IMR-90 (cell line): Measurements from ENCODE around the gene FPR3. TPM values are rescaled to one million over a fixed set of nuclear protein-coding genes. Genes with fewer than 3 reads are reported as not detected.

ENCODE experiments used
- ATAC-seq: fragments of 200-7000 bp; cut with Tn5 transposase; 2 replicates; pipeline ENCODE4 v1.9.1; 2020; ENCODE audit warnings: low read depth, mild to moderate bottlenecking, moderate library complexity
- BruUV-seq: library from RNA; stranded (reverse); fragments of 400-500 nt; replicated peaks from 2 replicates; lab custom pipeline; 2021; lab: Mats Ljungman, UMichigan
- CTCF ChIA-PET: fragments of 300-600 bp; formaldehyde crosslinking; extraction: SDS; loops from one replicate; lab custom pipeline; 2021; ENCODE audit warnings: antibody characterized with exemption; lab: Yijun Ruan, JAX
- POLR2A ChIA-PET: fragments of 300-600 bp; sonication (Branson Sonifier 250); formaldehyde crosslinking; loops from one replicate; lab custom pipeline; 2022; ENCODE audit warnings: antibody characterized with exemption; ENCODE audit not compliant: unreplicated experiment; lab: Charles Lee
- DNase-seq: peaks from one replicate; pipeline ENCODE4 v3.0.0; 2013
- H2AFZ ChIP-seq: replicated peaks from 2 replicates; pipeline ENCODE3; 2013; ENCODE audit warnings: low read length, mild to moderate bottlenecking; ENCODE audit not compliant: poor library complexity
- H2AK5ac ChIP-seq: 2 replicates; pipeline ENCODE4 v1.6.1; 2013; ENCODE audit warnings: low read depth, low read length, inconsistent platforms
- H2AK9ac ChIP-seq: replicated peaks from 2 replicates; pipeline ENCODE3; 2013; ENCODE audit warnings: mild to moderate bottlenecking, low read depth, low read length, moderate library complexity; ENCODE audit not compliant: poor library complexity
- H2BK120ac ChIP-seq: 2 replicates; pipeline ENCODE4 v1.6.1; 2013; ENCODE audit warnings: low read depth, low read length, inconsistent platforms
- H2BK15ac ChIP-seq: 3 replicates; pipeline ENCODE4 v1.6.1; 2013; ENCODE audit warnings: low read depth, low read length, inconsistent platforms
- H2BK20ac ChIP-seq: 2 replicates; pipeline ENCODE4 v1.6.1; 2013; ENCODE audit warnings: low read depth, mild to moderate bottlenecking, inconsistent platforms, low read length, moderate library complexity
- H2BK5ac ChIP-seq: 2 replicates; pipeline ENCODE4 v1.6.1; 2013; ENCODE audit warnings: mild to moderate bottlenecking, low read depth, low read length, inconsistent platforms; ENCODE audit not compliant: poor library complexity, severe bottlenecking
- H3K14ac ChIP-seq: replicated peaks from 2 replicates; pipeline ENCODE4 v1.6.1; 2013; ENCODE audit warnings: low read depth, low read length, inconsistent platforms
- H3K18ac ChIP-seq: 2 replicates; pipeline ENCODE4 v1.6.1; 2013; ENCODE audit warnings: low read depth, low read length, control low read depth
- H3K23ac ChIP-seq: 2 replicates; pipeline ENCODE4 v1.6.1; 2013; ENCODE audit warnings: low read depth, low read length, inconsistent platforms
- H3K27ac ChIP-seq: 2 replicates; pipeline ENCODE4 v1.5.1; 2013; ENCODE audit warnings: mild to moderate bottlenecking, control low read depth, low read length; ENCODE audit not compliant: insufficient read depth
- H3K27me3 ChIP-seq: 2 replicates; pipeline ENCODE4 v1.6.1; 2013; ENCODE audit warnings: low read length; ENCODE audit not compliant: control insufficient read depth, insufficient read depth
- H3K36me3 ChIP-seq: 2 replicates; pipeline ENCODE4 v1.6.1; 2013; ENCODE audit warnings: low read length, mixed read lengths; ENCODE audit not compliant: control insufficient read depth, insufficient read depth
- H3K4ac ChIP-seq: 2 replicates; pipeline ENCODE4 v1.6.1; 2013; ENCODE audit warnings: low read depth, low read length, inconsistent platforms
- H3K4me1 ChIP-seq: 2 replicates; pipeline ENCODE4 v1.6.1; 2013; ENCODE audit warnings: low read length, mixed read lengths; ENCODE audit not compliant: control insufficient read depth, insufficient read depth
- H3K4me2 ChIP-seq: 2 replicates; pipeline ENCODE4 v1.6.1; 2013; ENCODE audit warnings: low read depth, mild to moderate bottlenecking, control low read depth, low read length, moderate library complexity
- H3K4me3 ChIP-seq: 2 replicates; pipeline ENCODE4 v1.5.1; 2013; ENCODE audit warnings: low read depth, mild to moderate bottlenecking, control low read depth, low read length, moderate library complexity; ENCODE audit not compliant: insufficient read depth
- H3K56ac ChIP-seq: 2 replicates; pipeline ENCODE4 v1.6.1; 2013; ENCODE audit warnings: low read length, inconsistent platforms; ENCODE audit not compliant: insufficient read depth; ENCODE audit errors: extremely low read depth
- H3K79me1 ChIP-seq, 2 experiments: 2 replicates each; pipeline ENCODE4 v1.6.1; 2013; ENCODE audit warnings: low read length in 2 of 2, inconsistent platforms in 1 of 2, low read depth in 1 of 2
- H3K9ac ChIP-seq: 2 replicates; pipeline ENCODE4 v1.6.1; 2013; ENCODE audit warnings: low read depth, low read length, control low read depth
- H3K9me1 ChIP-seq: 2 replicates; pipeline ENCODE4 v1.6.1; 2013; ENCODE audit warnings: low read length, inconsistent platforms; ENCODE audit not compliant: insufficient read depth
- H3K9me3 ChIP-seq: 2 replicates; pipeline ENCODE4 v1.6.1; 2013; ENCODE audit warnings: low read length; ENCODE audit not compliant: control insufficient read depth, insufficient read depth
- H4K20me1 ChIP-seq: 2 replicates; pipeline ENCODE4 v1.6.1; 2013; ENCODE audit warnings: low read length, inconsistent platforms; ENCODE audit not compliant: insufficient read depth
- H4K5ac ChIP-seq: 2 replicates; pipeline ENCODE4 v1.6.1; 2013; ENCODE audit warnings: mild to moderate bottlenecking, low read depth, low read length, control low read depth
- H4K8ac ChIP-seq, 2 experiments: 2 replicates each; pipeline ENCODE4 v1.6.1; 2013; ENCODE audit warnings: low read depth in 2 of 2, low read length in 2 of 2, control low read depth in 1 of 2, inconsistent platforms in 1 of 2
- H4K91ac ChIP-seq: 2 replicates; pipeline ENCODE4 v1.6.1; 2013; ENCODE audit warnings: low read depth, low read length, inconsistent platforms; ENCODE audit not compliant: insufficient read depth
- BHLHE40 ChIP-seq: fragments of 150-350 bp; IDR thresholded peaks from 2 replicates; pipeline ENCODE4 v1.6.1; 2016; ENCODE audit warnings: mild to moderate bottlenecking, low read depth, low read length
- CEBPB ChIP-seq: IDR thresholded peaks from 2 replicates; pipeline ENCODE4 v1.6.1; 2012; ENCODE audit warnings: low read depth, low read length, improper control_type of control experiment
- CHD1 ChIP-seq: IDR thresholded peaks from 2 replicates; pipeline ENCODE4 v1.6.1; 2012; ENCODE audit warnings: low read depth, low read length, improper control_type of control experiment
- FOS ChIP-seq: fragments of 150-350 bp; IDR thresholded peaks from 2 replicates; pipeline ENCODE4 v1.6.1; 2016; ENCODE audit warnings: low read depth, low read length
- MAFK ChIP-seq: IDR thresholded peaks from 2 replicates; pipeline ENCODE4 v1.6.1; 2012; ENCODE audit warnings: low read depth, low read length, improper control_type of control experiment
- MAZ ChIP-seq: IDR thresholded peaks from 2 replicates; pipeline ENCODE4 v1.6.1; 2012; ENCODE audit warnings: low read depth, mild to moderate bottlenecking, low read length, improper control_type of control experiment, moderate library complexity, borderline replicate concordance
- MXI1 ChIP-seq: IDR thresholded peaks from 2 replicates; pipeline ENCODE4 v1.6.1; 2012; ENCODE audit warnings: low read depth, mild to moderate bottlenecking, low read length, moderate library complexity, borderline replicate concordance
- NFE2L2 ChIP-seq: fragments of 150-350 bp; IDR thresholded peaks from 2 replicates; pipeline ENCODE4 v1.6.1; 2016; ENCODE audit warnings: low read depth, mild to moderate bottlenecking, low read length
- POLR2A ChIP-seq: IDR thresholded peaks from 2 replicates; pipeline ENCODE4 v1.6.1; 2012; ENCODE audit warnings: mild to moderate bottlenecking, low read depth, low read length
- RAD21 ChIP-seq: IDR thresholded peaks from 2 replicates; pipeline ENCODE4 v1.6.1; 2012; ENCODE audit warnings: low read length, improper control_type of control experiment
- RCOR1 ChIP-seq: IDR thresholded peaks from 2 replicates; pipeline ENCODE4 v1.6.1; 2012; ENCODE audit warnings: mild to moderate bottlenecking, low read length, improper control_type of control experiment; ENCODE audit not compliant: insufficient replicate concordance
- RFX5 ChIP-seq: IDR thresholded peaks from 2 replicates; pipeline ENCODE4 v1.8.0; 2012; ENCODE audit warnings: low read depth, mild to moderate bottlenecking, low read length, moderate library complexity
- SMC3 ChIP-seq: fragments of 150-350 bp; IDR thresholded peaks from 2 replicates; pipeline ENCODE4 v1.6.1; 2016; ENCODE audit warnings: low read depth, mild to moderate bottlenecking, antibody characterized with exemption, low read length, moderate library complexity
- dilution Hi-C: fragments of 300-500 bp; cut with HindIII; formaldehyde crosslinking; loops from one replicate; pipeline ENCODE4 v1.14.3; 2018; ENCODE audit warnings: low sequenced_read_pairs; ENCODE audit not compliant: unreplicated experiment
- in situ Hi-C: fragments of 300-500 bp; cut with MboI; formaldehyde crosslinking; loops from 3 replicates; pipeline ENCODE4 v1.14.3; 2019; ENCODE audit warnings: low sequenced_read_pairs, inconsistent platforms, mixed read lengths
- intact Hi-C: fragments of 100-400 bp; cut with micrococcal nuclease; formaldehyde crosslinking; loops from 2 replicates; pipeline ENCODE4 v1.10.0; 2022
- polyA plus RNA-seq, 3 experiments: library from polyadenylated mRNA; depleted of rRNA; stranded (reverse); fragments of >200 nt; gene quantifications; 2 replicates each; pipeline ENCODE4 v1.2.3, GENCODE V29; 2012; ENCODE audit warnings: low replicate concordance in 1 of 3
- total RNA-seq: library from RNA; depleted of rRNA; stranded (reverse); fragments of >200 nt; gene quantifications from 2 replicates; pipeline ENCODE4 v1.2.3, GENCODE V29; 2012
- TF ChIP-seq, protein P1 (sequence below): conservative IDR thresholded peaks from 2 replicates; pipeline ENCODE4 v1.5.1; 2012; ENCODE audit warnings: mild to moderate bottlenecking, low read depth, low read length, improper control_type of control experiment
- TF ChIP-seq, protein P2 (sequence below): fragments of 150-350 bp; IDR thresholded peaks from 2 replicates; pipeline ENCODE4 v1.6.1; 2017; ENCODE audit warnings: mild to moderate bottlenecking, antibody characterized with exemption, low read length, low read depth
- TF ChIP-seq, protein P3 (sequence below): fragments of 150-350 bp; IDR thresholded peaks from 2 replicates; pipeline ENCODE4 v1.6.1; 2016; ENCODE audit warnings: low read depth, mild to moderate bottlenecking, low read length, moderate library complexity, borderline replicate concordance

Gene FPR3
- total and polyA plus RNA-seq, 2 of the 4 experiments (the other 2 are of a cell fraction), result not detected

DNA sequence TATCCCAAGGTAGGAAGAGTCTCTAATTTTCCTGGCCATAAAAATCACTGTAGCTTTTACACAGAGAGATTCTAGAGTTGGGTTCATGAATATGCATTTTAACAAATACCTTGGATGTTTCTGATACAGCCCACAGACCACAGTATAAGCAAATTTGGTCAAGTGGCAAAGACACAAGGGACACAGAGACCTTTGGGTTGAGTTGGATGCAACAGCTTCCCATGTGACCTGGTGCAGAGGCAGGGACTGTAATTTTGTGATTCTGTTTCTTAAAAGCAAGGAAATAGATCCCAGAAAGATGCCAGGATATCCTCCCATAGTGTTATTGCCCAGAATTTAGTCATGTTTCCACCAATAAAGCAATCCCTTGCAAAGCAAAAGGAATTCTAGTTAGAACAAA, 27.0 kb downstream of the FPR3 start:
- no peak overlapping the region for H2BK20ac ChIP-seq
- H3K4me1 ChIP-seq, result no peaks in the 10 kb centered on the region
- ChIA-PET CTCF (no interaction called here), POLR2A (no interaction called here)
- intact Hi-C loops, result no loop called here
- BruUV-seq, result no TSS peak
- dilution Hi-C loops, result no loop called here
- H3K23ac ChIP-seq, result no peak overlapping the region
- no peak overlapping the region for H2BK120ac ChIP-seq
- H4K20me1 ChIP-seq, result no peaks in the 10 kb centered on the region
- peaks cover 13% of the 10 kb centered on the region; the same call in 1 of the 2 replicates for H3K9me3 ChIP-seq
- no peak overlapping the region for H3K14ac ChIP-seq
- H3K79me1 ChIP-seq, result no peaks in the 10 kb centered on the region
- H4K5ac ChIP-seq, result no peak overlapping the region
- no peak overlapping the region for H3K4me2 ChIP-seq
- no peak overlapping the region for H2BK15ac ChIP-seq
- no peak overlapping the region for H2AFZ ChIP-seq
- DNase-seq (no peak), ATAC-seq (no peak)
- no peak overlapping the region for H3K4ac ChIP-seq
- no peak overlapping the region for H3K9ac ChIP-seq
- no peaks in the 10 kb centered on the region for H3K27me3 ChIP-seq
- no peak overlapping the region for H2BK5ac ChIP-seq
- H3K18ac ChIP-seq, result no peak overlapping the region
- H2AK5ac ChIP-seq, result no peak overlapping the region
- H3K36me3 ChIP-seq, result no peaks in the 10 kb centered on the region
- no peak overlapping the region for H4K8ac ChIP-seq
- H3K9me1 ChIP-seq, result no peaks in the 10 kb centered on the region
- no peak overlapping the region for H4K91ac ChIP-seq
- H3K27ac ChIP-seq, result no peak overlapping the region
- in situ Hi-C loops, result no loop called here
- no peak for TF ChIP-seq SMC3
- TF ChIP-seq MXI1, result no peak
- TF ChIP-seq MAZ, result no peak
- no peak for TF ChIP-seq BHLHE40
- TF ChIP-seq, protein P1, sequence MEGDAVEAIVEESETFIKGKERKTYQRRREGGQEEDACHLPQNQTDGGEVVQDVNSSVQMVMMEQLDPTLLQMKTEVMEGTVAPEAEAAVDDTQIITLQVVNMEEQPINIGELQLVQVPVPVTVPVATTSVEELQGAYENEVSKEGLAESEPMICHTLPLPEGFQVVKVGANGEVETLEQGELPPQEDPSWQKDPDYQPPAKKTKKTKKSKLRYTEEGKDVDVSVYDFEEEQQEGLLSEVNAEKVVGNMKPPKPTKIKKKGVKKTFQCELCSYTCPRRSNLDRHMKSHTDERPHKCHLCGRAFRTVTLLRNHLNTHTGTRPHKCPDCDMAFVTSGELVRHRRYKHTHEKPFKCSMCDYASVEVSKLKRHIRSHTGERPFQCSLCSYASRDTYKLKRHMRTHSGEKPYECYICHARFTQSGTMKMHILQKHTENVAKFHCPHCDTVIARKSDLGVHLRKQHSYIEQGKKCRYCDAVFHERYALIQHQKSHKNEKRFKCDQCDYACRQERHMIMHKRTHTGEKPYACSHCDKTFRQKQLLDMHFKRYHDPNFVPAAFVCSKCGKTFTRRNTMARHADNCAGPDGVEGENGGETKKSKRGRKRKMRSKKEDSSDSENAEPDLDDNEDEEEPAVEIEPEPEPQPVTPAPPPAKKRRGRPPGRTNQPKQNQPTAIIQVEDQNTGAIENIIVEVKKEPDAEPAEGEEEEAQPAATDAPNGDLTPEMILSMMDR, result no peak
- TF ChIP-seq NFE2L2, result no peak
- TF ChIP-seq RCOR1, result no peak
- no peak for TF ChIP-seq CHD1
- TF ChIP-seq, protein P2, sequence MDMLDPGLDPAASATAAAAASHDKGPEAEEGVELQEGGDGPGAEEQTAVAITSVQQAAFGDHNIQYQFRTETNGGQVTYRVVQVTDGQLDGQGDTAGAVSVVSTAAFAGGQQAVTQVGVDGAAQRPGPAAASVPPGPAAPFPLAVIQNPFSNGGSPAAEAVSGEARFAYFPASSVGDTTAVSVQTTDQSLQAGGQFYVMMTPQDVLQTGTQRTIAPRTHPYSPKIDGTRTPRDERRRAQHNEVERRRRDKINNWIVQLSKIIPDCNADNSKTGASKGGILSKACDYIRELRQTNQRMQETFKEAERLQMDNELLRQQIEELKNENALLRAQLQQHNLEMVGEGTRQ, result no peak
- no peak for TF ChIP-seq FOS
- no peak for TF ChIP-seq MAFK
- TF ChIP-seq, protein P3, sequence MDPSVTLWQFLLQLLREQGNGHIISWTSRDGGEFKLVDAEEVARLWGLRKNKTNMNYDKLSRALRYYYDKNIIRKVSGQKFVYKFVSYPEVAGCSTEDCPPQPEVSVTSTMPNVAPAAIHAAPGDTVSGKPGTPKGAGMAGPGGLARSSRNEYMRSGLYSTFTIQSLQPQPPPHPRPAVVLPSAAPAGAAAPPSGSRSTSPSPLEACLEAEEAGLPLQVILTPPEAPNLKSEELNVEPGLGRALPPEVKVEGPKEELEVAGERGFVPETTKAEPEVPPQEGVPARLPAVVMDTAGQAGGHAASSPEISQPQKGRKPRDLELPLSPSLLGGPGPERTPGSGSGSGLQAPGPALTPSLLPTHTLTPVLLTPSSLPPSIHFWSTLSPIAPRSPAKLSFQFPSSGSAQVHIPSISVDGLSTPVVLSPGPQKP, result no peak
- no peak for TF ChIP-seq RFX5
- TF ChIP-seq POLR2A, result no peak
- TF ChIP-seq CEBPB, result no peak
- TF ChIP-seq RAD21, result no peak
- no peak overlapping the region for H2AK9ac ChIP-seq
- no peak overlapping the region for H3K4me3 ChIP-seq
- no peak overlapping the region for H3K56ac ChIP-seq
